ENCODE measurements around the gene IGF2R. TPM values are rescaled to one million over a fixed set of nuclear protein-coding genes. Genes with fewer than 3 reads are reported as not detected.

Gene IGF2R
- polyA plus RNA-seq, 1 donor, result 81.5 TPM

GRCh38 chr6:160035693-160036330, 66.9 kb downstream of the IGF2R start:
- WGBS (ENCODE audit: insufficient coverage, low lambda C conversion rate), result no CpG with 5 or more reads among the region's 12 CpGs
- H3K9me3 ChIP-seq (ENCODE audit: control insufficient read depth, low read depth, low read length), result no peaks in the 10 kb centered on the region
- H3K36me3 ChIP-seq (ENCODE audit: control insufficient read depth, insufficient read depth, low read length), result peaks cover 81% of the 10 kb centered on the region

GRCh38 chr6:160036331-160036695, 67.4 kb downstream of the IGF2R start:
- DNase-seq, result no peak
- WGBS (ENCODE audit: insufficient coverage, low lambda C conversion rate), result 92% methylated on average over 3 of the region's 6 CpGs
- no peak overlapping the region for H3K4me3 ChIP-seq (ENCODE audit: low read length)
- no peak overlapping the region for H3K27ac ChIP-seq (ENCODE audit: low read length)
- no peaks in the 10 kb centered on the region for H3K27me3 ChIP-seq (ENCODE audit: control insufficient read depth, insufficient read depth, low read length)
- no peaks in the 10 kb centered on the region for H3K4me1 ChIP-seq (ENCODE audit: control insufficient read depth, insufficient read depth, low read length)
- peaks cover 82% of the 10 kb centered on the region for H3K36me3 ChIP-seq (ENCODE audit: control insufficient read depth, insufficient read depth, low read length)
- no peaks in the 10 kb centered on the region for H3K9me3 ChIP-seq (ENCODE audit: control insufficient read depth, low read depth, low read length)

More at GRCh38 chr6:160035693-160036330, 66.9 kb downstream of the IGF2R start:
- no peaks in the 10 kb centered on the region for H3K4me1 ChIP-seq (ENCODE audit: control insufficient read depth, insufficient read depth, low read length)
- no peak overlapping the region for H3K27ac ChIP-seq (ENCODE audit: low read length)
- no peaks in the 10 kb centered on the region for H3K27me3 ChIP-seq (ENCODE audit: control insufficient read depth, insufficient read depth, low read length)
- DNase-seq, result no peak
- no peak overlapping the region for H3K4me3 ChIP-seq (ENCODE audit: low read length)

GRCh38 chr6:160036790-160037206, 67.9 kb downstream of the IGF2R start:
- no peaks in the 10 kb centered on the region for H3K9me3 ChIP-seq (ENCODE audit: control insufficient read depth, low read depth, low read length)
- no peak for DNase-seq
- H3K4me3 ChIP-seq (ENCODE audit: low read length), result no peak overlapping the region
- no peak overlapping the region for H3K27ac ChIP-seq (ENCODE audit: low read length)
- no CpG with 5 or more reads among the region's 4 CpGs for WGBS (ENCODE audit: insufficient coverage, low lambda C conversion rate)
- H3K36me3 ChIP-seq (ENCODE audit: control insufficient read depth, insufficient read depth, low read length), result peaks cover 82% of the 10 kb centered on the region
- no peaks in the 10 kb centered on the region for H3K4me1 ChIP-seq (ENCODE audit: control insufficient read depth, insufficient read depth, low read length)
- H3K27me3 ChIP-seq (ENCODE audit: control insufficient read depth, insufficient read depth, low read length), result no peaks in the 10 kb centered on the region

- Histone ChIP-seq H3K9me3 (ENCODE audit: control insufficient read depth, low read depth, low read length) (no peaks in the 10 kb centered on the region), H3K27ac (ENCODE audit: low read length) (no peak overlapping the region), H3K36me3 (ENCODE audit: control insufficient read depth, insufficient read depth, low read length) (peaks cover 84% of the 10 kb centered on the region), H3K4me3 (ENCODE audit: low read length) (no peak overlapping the region), H3K4me1 (ENCODE audit: control insufficient read depth, insufficient read depth, low read length) (no peaks in the 10 kb centered on the region), H3K27me3 (ENCODE audit: control insufficient read depth, insufficient read depth, low read length) (no peaks in the 10 kb centered on the region)
- no peak for DNase-seq
- WGBS (ENCODE audit: insufficient coverage, low lambda C conversion rate), result 80% methylated on average over 1 of the region's 8 CpGs
These were observed 69.6 kb downstream of the IGF2R start for GRCh38 chr6:160038479-160038878.

GRCh38 chr6:160039441-160039840, 70.6 kb downstream of the IGF2R start:
- H3K36me3 ChIP-seq (ENCODE audit: control insufficient read depth, insufficient read depth, low read length), result peaks cover 85% of the 10 kb centered on the region
- WGBS (ENCODE audit: insufficient coverage, low lambda C conversion rate), result 100% methylated on average over 1 of the region's 5 CpGs
- no peaks in the 10 kb centered on the region for H3K4me1 ChIP-seq (ENCODE audit: control insufficient read depth, insufficient read depth, low read length)
- DNase-seq, result no peak
- no peaks in the 10 kb centered on the region for H3K27me3 ChIP-seq (ENCODE audit: control insufficient read depth, insufficient read depth, low read length)
- H3K4me3 ChIP-seq (ENCODE audit: low read length), result no peak overlapping the region
- H3K9me3 ChIP-seq (ENCODE audit: control insufficient read depth, low read depth, low read length), result no peaks in the 10 kb centered on the region
- H3K27ac ChIP-seq (ENCODE audit: low read length), result no peak overlapping the region

- H3K4me3 ChIP-seq (ENCODE audit: low read length), result no peak overlapping the region
- no peaks in the 10 kb centered on the region for H3K4me1 ChIP-seq (ENCODE audit: control insufficient read depth, insufficient read depth, low read length)
- no CpG with 5 or more reads among the region's 4 CpGs for WGBS (ENCODE audit: insufficient coverage, low lambda C conversion rate)
- no peaks in the 10 kb centered on the region for H3K27me3 ChIP-seq (ENCODE audit: control insufficient read depth, insufficient read depth, low read length)
- no peak overlapping the region for H3K27ac ChIP-seq (ENCODE audit: low read length)
- H3K36me3 ChIP-seq (ENCODE audit: control insufficient read depth, insufficient read depth, low read length), result peaks cover 84% of the 10 kb centered on the region
- no peak for DNase-seq
- no peaks in the 10 kb centered on the region for H3K9me3 ChIP-seq (ENCODE audit: control insufficient read depth, low read depth, low read length)
These were observed 71.2 kb downstream of the IGF2R start for GRCh38 chr6:160040055-160040454.

- no peak overlapping the region for H3K4me3 ChIP-seq (ENCODE audit: low read length)
- no CpG with 5 or more reads among the region's 19 CpGs for WGBS (ENCODE audit: insufficient coverage, low lambda C conversion rate)
- no peaks in the 10 kb centered on the region for H3K4me1 ChIP-seq (ENCODE audit: control insufficient read depth, insufficient read depth, low read length)
- H3K9me3 ChIP-seq (ENCODE audit: control insufficient read depth, low read depth, low read length), result no peaks in the 10 kb centered on the region
- H3K27me3 ChIP-seq (ENCODE audit: control insufficient read depth, insufficient read depth, low read length), result no peaks in the 10 kb centered on the region
- DNase-seq, result no peak
- H3K27ac ChIP-seq (ENCODE audit: low read length), result no peak overlapping the region
- H3K36me3 ChIP-seq (ENCODE audit: control insufficient read depth, insufficient read depth, low read length), result peaks cover 83% of the 10 kb centered on the region
These were observed 71.8 kb downstream of the IGF2R start for GRCh38 chr6:160040527-160041264.

- no peak overlapping the region for H3K27ac ChIP-seq (ENCODE audit: low read length)
- no peaks in the 10 kb centered on the region for H3K4me1 ChIP-seq (ENCODE audit: control insufficient read depth, insufficient read depth, low read length)
- H3K9me3 ChIP-seq (ENCODE audit: control insufficient read depth, low read depth, low read length), result no peaks in the 10 kb centered on the region
- no peaks in the 10 kb centered on the region for H3K27me3 ChIP-seq (ENCODE audit: control insufficient read depth, insufficient read depth, low read length)
- peaks cover 82% of the 10 kb centered on the region for H3K36me3 ChIP-seq (ENCODE audit: control insufficient read depth, insufficient read depth, low read length)
- DNase-seq, result no peak
- WGBS (ENCODE audit: insufficient coverage, low lambda C conversion rate), result no CpG with 5 or more reads among the region's 6 CpGs
- H3K4me3 ChIP-seq (ENCODE audit: low read length), result no peak overlapping the region
These were observed 72.7 kb downstream of the IGF2R start for GRCh38 chr6:160041608-160042007.

- H3K4me3 ChIP-seq (ENCODE audit: low read length), result no peak overlapping the region
- peaks cover 83% of the 10 kb centered on the region for H3K36me3 ChIP-seq (ENCODE audit: control insufficient read depth, insufficient read depth, low read length)
- no peaks in the 10 kb centered on the region for H3K27me3 ChIP-seq (ENCODE audit: control insufficient read depth, insufficient read depth, low read length)
- 100% methylated on average over 1 of the region's 12 CpGs for WGBS (ENCODE audit: insufficient coverage, low lambda C conversion rate)
- H3K9me3 ChIP-seq (ENCODE audit: control insufficient read depth, low read depth, low read length), result no peaks in the 10 kb centered on the region
- no peak overlapping the region for H3K27ac ChIP-seq (ENCODE audit: low read length)
- no peaks in the 10 kb centered on the region for H3K4me1 ChIP-seq (ENCODE audit: control insufficient read depth, insufficient read depth, low read length)
- no peak for DNase-seq
These were observed 73.3 kb downstream of the IGF2R start for GRCh38 chr6:160042014-160042773.

- peaks cover 88% of the 10 kb centered on the region for H3K36me3 ChIP-seq (ENCODE audit: control insufficient read depth, insufficient read depth, low read length)
- H3K4me1 ChIP-seq (ENCODE audit: control insufficient read depth, insufficient read depth, low read length), result no peaks in the 10 kb centered on the region
- no peak overlapping the region for H3K4me3 ChIP-seq (ENCODE audit: low read length)
- no peaks in the 10 kb centered on the region for H3K27me3 ChIP-seq (ENCODE audit: control insufficient read depth, insufficient read depth, low read length)
- H3K9me3 ChIP-seq (ENCODE audit: control insufficient read depth, low read depth, low read length), result no peaks in the 10 kb centered on the region
- WGBS (ENCODE audit: insufficient coverage, low lambda C conversion rate), result no CpG with 5 or more reads among the region's 11 CpGs
- DNase-seq, result no peak
- no peak overlapping the region for H3K27ac ChIP-seq (ENCODE audit: low read length)
These were observed 74.0 kb downstream of the IGF2R start for GRCh38 chr6:160042788-160043301.
